PC-9 (cell line): ENCODE data around the gene PTPRT.

Experiments
- CTCF ChIP-seq: fragments of 200-600 bp; sonication (generic); conservative IDR thresholded peaks from 2 replicates; pipeline ENCODE4 v1.6.1; 2017; ENCODE audit warnings: mixed run types, antibody characterized with exemption, mild to moderate bottlenecking, moderate library complexity
- EZH2 ChIP-seq: fragments of 200-600 bp; sonication (generic); IDR thresholded peaks from 2 replicates; pipeline ENCODE4 v1.8.0; 2017; ENCODE audit warnings: antibody characterized with exemption, low read depth

GRCh38 chr20:43167021-43167420 lies 22.7 kb downstream of the PTPRT start:
- TF ChIP-seq CTCF (no peak), EZH2 (no peak)
